NCI-H345 treated with DMSO at 0.1 percent for 48 hours (cell line): ENCODE data around the gene TRIP12.
"Not testable (repeated sequence)": the region's sequence is repeated elsewhere in the genome, so short reads cannot be mapped to it uniquely, and the experiment has no call there.

ENCODE experiments used
- DNase-seq: peaks from one replicate; lab custom pipeline; 2025; ENCODE audit not compliant: unreplicated experiment; lab: John Stamatoyannopoulos, UW

The TRIP12 gene

GRCh38 chr2:229725716-229726574, 195.9 kb downstream of the TRIP12 start:
- DNase-seq, result no peak

- not testable (repeated sequence) for DNase-seq
Measured at GRCh38 chr2:229723192-229723591, 198.6 kb downstream of the TRIP12 start.

- DNase-seq, result no peak
Measured at GRCh38 chr2:229719926-229720647, 201.7 kb downstream of the TRIP12 start.

- DNase-seq, result no peak
Measured at GRCh38 chr2:229718057-229718456, 203.8 kb downstream of the TRIP12 start.

- peak; percentile 79 for DNase-seq
Measured at GRCh38 chr2:229715895-229716507, 205.8 kb downstream of the TRIP12 start.

GRCh38 chr2:229714736-229715541, 206.9 kb downstream of the TRIP12 start:
- DNase-seq, result peak; percentile 67

- DNase-seq, result peak; percentile 33
Measured at GRCh38 chr2:229714080-229714735, 207.6 kb downstream of the TRIP12 start, which contains the start of gene DNER. DNER (minus strand) TSS chr2:229714555; CDS start chr2:229714423, 132 bp downstream.
